ENCODE measurements around the gene CHAT. TPM values are rescaled to one million over a fixed set of nuclear protein-coding genes. Genes with fewer than 3 reads are reported as not detected.

Gene CHAT
- total and polyA plus RNA-seq, 8 donors = 0.28 TPM; not detected in 7

DNA sequence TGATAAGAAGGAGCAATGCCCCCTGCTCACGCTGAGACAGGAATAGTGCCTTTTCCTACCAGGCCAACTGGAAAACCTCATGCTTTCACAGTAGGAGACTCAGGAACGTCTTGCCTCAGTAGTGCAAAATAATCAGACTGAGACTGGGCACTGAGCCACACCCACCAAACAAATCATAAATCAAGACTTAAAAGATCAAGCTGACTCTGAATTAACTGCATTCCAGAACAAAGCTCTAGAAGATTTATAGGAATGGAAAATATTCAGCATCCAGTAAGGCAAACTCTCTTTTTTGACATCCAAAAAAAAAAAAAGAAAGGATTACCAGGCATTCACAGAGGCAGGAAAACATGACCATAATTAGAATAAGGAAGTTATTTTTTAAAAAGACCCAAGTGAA, 34.2 kb upstream of the CHAT start:
- DNase-seq = no peak
- FAIRE-seq = no peak
- Histone ChIP-seq H3K9me3 (no peaks in the 10 kb centered on the region), H3K4me1 (no peaks in the 10 kb centered on the region), H3K4me3 (no peak overlapping the region), H3K36me3 (no peaks in the 10 kb centered on the region), H3K27me3 (no peaks in the 10 kb centered on the region), H3K27ac (no peak overlapping the region)
- no peak for ATAC-seq
- TF ChIP-seq, protein P1, sequence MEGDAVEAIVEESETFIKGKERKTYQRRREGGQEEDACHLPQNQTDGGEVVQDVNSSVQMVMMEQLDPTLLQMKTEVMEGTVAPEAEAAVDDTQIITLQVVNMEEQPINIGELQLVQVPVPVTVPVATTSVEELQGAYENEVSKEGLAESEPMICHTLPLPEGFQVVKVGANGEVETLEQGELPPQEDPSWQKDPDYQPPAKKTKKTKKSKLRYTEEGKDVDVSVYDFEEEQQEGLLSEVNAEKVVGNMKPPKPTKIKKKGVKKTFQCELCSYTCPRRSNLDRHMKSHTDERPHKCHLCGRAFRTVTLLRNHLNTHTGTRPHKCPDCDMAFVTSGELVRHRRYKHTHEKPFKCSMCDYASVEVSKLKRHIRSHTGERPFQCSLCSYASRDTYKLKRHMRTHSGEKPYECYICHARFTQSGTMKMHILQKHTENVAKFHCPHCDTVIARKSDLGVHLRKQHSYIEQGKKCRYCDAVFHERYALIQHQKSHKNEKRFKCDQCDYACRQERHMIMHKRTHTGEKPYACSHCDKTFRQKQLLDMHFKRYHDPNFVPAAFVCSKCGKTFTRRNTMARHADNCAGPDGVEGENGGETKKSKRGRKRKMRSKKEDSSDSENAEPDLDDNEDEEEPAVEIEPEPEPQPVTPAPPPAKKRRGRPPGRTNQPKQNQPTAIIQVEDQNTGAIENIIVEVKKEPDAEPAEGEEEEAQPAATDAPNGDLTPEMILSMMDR (IDR thresholded peaks at IDR 0.05) = no peak
- WGBS, 2 donors = 35 to 44% methylated on average over 2 of the region's 2 CpGs
- intact Hi-C loops (cut with DNase I) = no loop called here

DNA sequence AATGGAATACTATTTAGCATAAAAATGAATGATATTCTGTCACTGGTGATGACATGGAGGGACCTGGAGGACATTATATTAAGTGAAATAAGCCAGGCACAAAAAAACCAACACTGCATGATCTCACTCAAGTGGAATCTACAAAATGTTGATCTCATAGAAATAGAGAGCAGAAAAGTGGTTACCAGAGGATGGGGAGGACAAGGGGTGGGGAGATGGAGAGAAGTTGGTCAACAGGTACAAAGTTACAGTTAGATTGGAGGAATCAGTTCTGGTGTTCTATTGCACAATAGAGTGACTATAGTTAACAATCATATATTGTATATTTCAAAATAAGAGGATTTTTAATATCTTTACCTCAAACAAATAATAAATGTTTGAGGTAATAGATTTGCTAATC, 28.4 kb upstream of the CHAT start:
- FAIRE-seq = no peak
- no peak for DNase-seq
- TF ChIP-seq, protein P1 (IDR thresholded peaks at IDR 0.05) = no peak
- Histone ChIP-seq H3K4me3 (no peak overlapping the region), H3K4me1 (no peaks in the 10 kb centered on the region), H3K27me3 (no peaks in the 10 kb centered on the region), H3K36me3 (no peaks in the 10 kb centered on the region), H3K27ac (no peak overlapping the region), H3K9me3 (no peaks in the 10 kb centered on the region)
- intact Hi-C loops (cut with DNase I) = no loop called here
- no peak for ATAC-seq

DNA sequence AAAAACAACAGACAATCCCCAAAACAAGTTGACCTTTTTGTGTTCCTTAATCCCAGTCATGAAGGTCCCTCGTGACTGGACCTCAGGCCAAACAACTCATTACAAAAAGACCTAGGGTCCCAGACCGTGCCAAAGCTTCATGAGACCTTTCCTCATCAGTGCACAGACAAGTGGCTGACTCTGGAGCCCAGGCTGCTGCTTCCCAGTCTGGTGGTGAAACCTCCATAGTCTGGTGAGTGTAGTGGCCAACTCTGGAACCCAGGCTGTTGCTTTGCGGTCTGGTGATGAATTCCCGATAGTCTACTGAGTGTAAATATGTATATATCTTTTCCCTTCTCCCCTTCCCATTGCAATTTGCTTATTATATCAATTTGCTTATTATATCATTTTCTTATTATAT, 25.9 kb upstream of the CHAT start:
- H3K36me3 ChIP-seq = no peaks in the 10 kb centered on the region

DNA sequence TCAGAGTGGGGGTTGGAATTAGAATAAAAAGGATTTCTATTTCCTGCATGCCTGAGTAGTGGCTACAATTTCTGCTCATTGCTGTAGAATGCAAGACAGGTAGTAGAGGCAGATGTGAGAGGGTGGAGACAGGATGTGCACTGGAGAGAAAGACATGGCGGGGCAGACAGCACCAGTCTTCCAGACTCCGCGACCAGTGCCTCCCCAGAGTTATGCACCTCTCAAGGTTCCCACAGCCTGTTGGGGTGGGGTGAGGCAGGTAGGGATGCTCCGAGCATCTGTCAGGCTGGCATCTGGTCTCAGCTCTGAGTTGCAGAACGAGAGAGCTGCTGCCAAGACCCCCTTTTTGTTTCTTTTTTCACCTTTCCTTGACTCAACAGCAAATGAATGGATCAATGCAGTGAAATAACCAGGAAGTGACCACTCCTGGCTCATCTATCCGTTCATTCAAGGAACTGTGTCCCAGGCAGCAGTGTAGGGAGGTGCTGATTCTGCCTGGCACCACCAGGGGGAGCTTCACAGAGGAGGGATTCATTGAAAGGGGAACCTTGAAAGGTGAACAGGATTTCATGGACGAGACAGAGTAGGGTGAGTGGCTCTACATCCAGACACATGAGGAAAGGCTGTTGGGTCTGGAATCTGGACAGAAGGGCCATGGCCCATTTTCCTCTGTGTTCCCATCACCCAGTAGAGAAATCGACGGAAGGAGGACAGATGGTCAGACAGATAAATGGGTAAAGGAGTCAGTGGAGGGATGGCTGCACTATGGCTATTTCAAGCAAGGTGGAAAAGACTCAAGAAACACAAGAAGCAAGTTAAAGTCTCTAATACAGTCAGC, 20.9 kb upstream of the CHAT start:
- H3K4me1 ChIP-seq = no peaks in the 10 kb centered on the region
- intact Hi-C loops (cut with DNase I) = loop anchor here in 1 of 3 donors (10.0 kb wide), 1 partner anchor 632 kb away; no protein-coding TSS in a partner anchor
- no peaks in the 10 kb centered on the region for H3K36me3 ChIP-seq
- FAIRE-seq = no peak
- no peak overlapping the region for H3K27ac ChIP-seq
- peak; percentile 42 to 85 (median 67) for DNase-seq
- TF ChIP-seq, protein P1 (IDR thresholded peaks at IDR 0.05) = peak; percentile 79 to 93 (median 85)
- peaks cover 0 to 5% (median 0%) of the 10 kb centered on the region in 4 donors for H3K27me3 ChIP-seq
- 24 to 26% methylated on average over 9 of the region's 9 CpGs for WGBS, 2 donors
- H3K9me3 ChIP-seq = no peaks in the 10 kb centered on the region
- peak; percentile 75 to 96 (median 91) for ATAC-seq
- H3K4me3 ChIP-seq = no peak overlapping the region

More for the DNA sequence above, 25.9 kb upstream of the CHAT start:
- no peak for FAIRE-seq
- peaks cover 0 to 5% (median 0%) of the 10 kb centered on the region in 4 donors for H3K27me3 ChIP-seq
- TF ChIP-seq, protein P1 (IDR thresholded peaks at IDR 0.05) = no peak
- no peak for DNase-seq
- intact Hi-C loops (cut with DNase I) = no loop called here
- WGBS, 2 donors = 54 to 61% methylated on average over 4 of the region's 4 CpGs
- no peaks in the 10 kb centered on the region for H3K9me3 ChIP-seq
- H3K4me1 ChIP-seq = no peaks in the 10 kb centered on the region
- no peak overlapping the region for H3K27ac ChIP-seq
- H3K4me3 ChIP-seq = no peak overlapping the region
- ATAC-seq = no peak

DNA sequence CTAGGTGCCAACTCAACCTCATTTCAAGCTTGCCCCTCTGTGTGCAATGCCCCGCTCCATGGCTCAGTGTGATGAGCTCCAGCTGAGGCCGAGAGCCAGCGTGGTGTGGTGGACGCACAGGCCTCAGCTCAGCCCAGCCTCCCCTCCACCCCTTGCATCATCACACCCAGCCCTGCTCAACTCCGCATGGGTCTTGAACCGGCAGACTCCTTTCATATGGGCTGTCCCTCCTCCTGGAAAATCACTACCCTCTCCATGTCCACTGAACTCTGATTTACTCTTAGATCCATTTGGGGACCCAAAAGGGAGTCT, 20.3 kb upstream of the CHAT start:
- no peaks in the 10 kb centered on the region for H3K4me1 ChIP-seq
- no peak overlapping the region for H3K27ac ChIP-seq
- H3K36me3 ChIP-seq = no peaks in the 10 kb centered on the region
- ATAC-seq (no peak), DNase-seq (no peak), FAIRE-seq (no peak)
- no peak overlapping the region for H3K4me3 ChIP-seq
- H3K9me3 ChIP-seq = no peaks in the 10 kb centered on the region
- TF ChIP-seq, protein P1 (IDR thresholded peaks at IDR 0.05) = no peak
- WGBS, 2 donors = 81 to 83% methylated on average over 6 of the region's 6 CpGs
- H3K27me3 ChIP-seq = peaks cover 0 to 5% (median 0%) of the 10 kb centered on the region in 4 donors
- intact Hi-C loops (cut with DNase I) = loop anchor here in 1 of 3 donors (10.0 kb wide), 1 partner anchor 631 kb away; no protein-coding TSS in a partner anchor

Measured in pancreas (tissue), 10 donors.